Aorta (tissue), 5 donors: ENCODE results near the gene SCAPER. TPM values are rescaled to one million over a fixed set of nuclear protein-coding genes. Genes with fewer than 3 reads are reported as not detected.

Experiments
- ATAC-seq: fragments of 200-7000 bp; cut with Tn5 transposase; one replicate; pipeline ENCODE4 v1.9.1; 2022; ENCODE audit warnings: moderate library complexity; ENCODE audit not compliant: low FRiP score
- DNase-seq, 2 donors: peaks; one replicate each; pipeline ENCODE4 v3.0.0-alpha.2; 2020
- H3K27ac ChIP-seq, 2 donors: one replicate each; pipeline ENCODE4 v1.5.1; 2013; ENCODE audit warnings: low read length in 2 of 2, mild to moderate bottlenecking in 2 of 2, moderate library complexity in 2 of 2, control low read depth in 1 of 2, inconsistent platforms in 1 of 2, low read depth in 1 of 2
- H3K27me3 ChIP-seq, 2 donors: one replicate each; pipeline ENCODE4 v1.6.1; 2013; ENCODE audit warnings: control low read depth in 1 of 2, low read length in 1 of 2, mild to moderate bottlenecking in 1 of 2, moderate library complexity in 1 of 2; ENCODE audit not compliant: insufficient read depth in 2 of 2, control insufficient read depth in 1 of 2
- H3K36me3 ChIP-seq, 2 donors: one replicate each; pipeline ENCODE4 v1.6.1; 2013; ENCODE audit warnings: control low read depth in 1 of 2, low read length in 1 of 2, mild to moderate bottlenecking in 1 of 2; ENCODE audit not compliant: insufficient read depth in 2 of 2, control insufficient read depth in 1 of 2
- H3K4me1 ChIP-seq, 2 donors: one replicate each; pipeline ENCODE4 v1.6.1; 2013; ENCODE audit warnings: low read length in 2 of 2, control low read depth in 1 of 2, mild to moderate bottlenecking in 1 of 2, moderate library complexity in 1 of 2; ENCODE audit not compliant: insufficient read depth in 2 of 2, control insufficient read depth in 1 of 2
- H3K4me3 ChIP-seq, 2 donors: one replicate each; pipeline ENCODE4 v1.5.1; 2013; ENCODE audit warnings: low read length in 2 of 2, control low read depth in 1 of 2, mild to moderate bottlenecking in 1 of 2
- H3K9me3 ChIP-seq: one replicate; pipeline ENCODE4 v1.6.1; 2013; ENCODE audit warnings: mild to moderate bottlenecking, low read length; ENCODE audit not compliant: control insufficient read depth
- WGBS, 2 donors: extraction: QIAGEN DNeasy Blood & Tissue Kit; methylation state at CpG; one replicate each; pipeline ENCODE4 v1.1.7; 2013; 5-methylcytosine and 5-hydroxymethylcytosine counted together
- intact Hi-C, 2 donors: fragments of 100-400 bp; cut with DNase I; formaldehyde crosslinking; loops; one replicate each; pipeline versions ENCODE4 v1.14.2 to v1.15.0; 2022
- polyA plus RNA-seq, 2 donors: library from polyadenylated mRNA; stranded (reverse); fragments of 200-250 nt; gene quantifications; one replicate each; pipeline ENCODE4 v1.2.3, GENCODE V29; 2013
- total RNA-seq, 2 donors: library from RNA; stranded (reverse); fragmentation: NEBNext Ultra II Directional; extraction: Animal tissue kit (Norgen Biotek cat#: 25700); gene quantifications; one replicate each; pipeline ENCODE4 v1.2.1, GENCODE V29; 2021
- donor health status: healthy with polysubstance abuse.
- donor health status: Bipolar disorder and iron deficiency.
- donor health status: DM: no; HTN: no; CAD: no.
- donor health status: DM: no; HTN: no; CAD: no.
- donor health status: DM: yes; HTN: yes; CAD: no.

The SCAPER gene
- total and polyA plus RNA-seq, 4 donors: 11.9 to 44.3 (median 25.6) TPM

DNA sequence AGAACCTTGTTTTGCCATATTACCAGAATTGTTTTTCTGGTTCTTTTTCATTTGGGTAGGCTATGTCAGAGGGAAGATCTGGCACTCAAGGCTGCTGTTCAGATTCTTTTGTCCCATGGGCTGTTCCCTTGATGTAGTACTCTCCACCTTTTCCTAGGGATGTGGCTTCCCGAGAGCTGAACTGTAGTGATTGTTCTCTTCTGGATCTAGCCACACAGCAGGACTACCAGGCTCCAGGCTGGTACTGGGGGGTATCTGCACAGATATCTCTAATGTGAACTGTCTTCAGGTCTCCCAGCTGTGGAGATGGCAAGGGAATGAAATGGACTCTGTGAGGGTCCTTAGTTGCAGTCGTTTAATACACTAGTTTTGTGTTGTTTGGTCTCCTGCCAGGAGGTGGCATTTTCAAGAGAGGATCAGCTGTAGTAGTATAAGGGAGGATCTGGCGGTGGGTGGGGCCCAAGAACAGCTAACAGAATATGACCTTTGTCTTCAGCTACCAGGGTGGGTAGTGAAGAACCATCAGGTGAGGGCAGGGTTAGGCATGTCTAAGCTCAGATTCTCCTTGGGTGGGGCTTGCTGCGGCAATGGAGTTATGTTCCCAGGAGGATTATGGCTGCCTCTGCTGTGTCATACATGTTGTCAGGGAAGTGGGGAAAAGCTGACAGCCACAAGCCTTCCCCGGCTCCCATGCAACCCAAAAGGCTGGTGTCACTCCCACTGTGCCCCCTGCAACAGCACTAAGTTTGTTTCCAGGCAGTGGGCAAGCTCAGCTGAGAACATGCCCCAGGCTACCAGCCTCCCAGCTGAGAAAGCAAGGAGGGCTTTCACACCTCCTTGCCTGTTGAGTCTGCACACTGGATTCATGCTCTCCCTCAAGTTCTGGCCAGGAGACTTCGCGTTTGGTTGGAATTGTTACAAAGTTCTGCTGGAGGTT, 316.1 kb downstream of the SCAPER start:
- ATAC-seq: no peak

DNA sequence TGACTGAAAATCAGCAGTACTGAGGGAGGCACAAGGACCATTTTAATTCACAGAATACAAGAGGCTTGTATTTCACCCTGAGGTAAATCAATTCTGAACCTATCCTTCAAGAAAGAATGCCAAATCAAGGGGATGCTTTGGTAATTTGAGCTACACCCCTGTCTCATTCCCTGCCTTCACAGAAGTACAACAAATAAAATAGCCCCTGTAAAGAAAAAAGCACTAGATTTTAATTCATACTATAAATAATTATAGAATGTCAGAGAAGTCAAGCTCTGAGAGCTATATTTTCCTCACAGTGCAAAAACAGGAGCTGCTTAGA, 319.6 kb downstream of the SCAPER start:
- no peaks in the 10 kb centered on the region for H3K4me1 ChIP-seq
- H3K27ac ChIP-seq: no peak overlapping the region
- H3K27me3 ChIP-seq: no peaks in the 10 kb centered on the region
- DNase-seq (no peak), ATAC-seq (no peak)
- no peaks in the 10 kb centered on the region for H3K36me3 ChIP-seq
- intact Hi-C loops: no loop called here
- H3K9me3 ChIP-seq: peaks cover 1% of the 10 kb centered on the region
- no peak overlapping the region for H3K4me3 ChIP-seq

More for the DNA sequence above, 316.1 kb downstream of the SCAPER start:
- Histone ChIP-seq H3K27ac (no peak overlapping the region), H3K36me3 (no peaks in the 10 kb centered on the region), H3K4me1 (no peaks in the 10 kb centered on the region), H3K27me3 (no peaks in the 10 kb centered on the region), H3K9me3 (no peaks in the 10 kb centered on the region), H3K4me3 (no peak overlapping the region)
- WGBS, 2 donors: 79 to 80% methylated on average over 7 of the region's 7 CpGs
- intact Hi-C loops: no loop called here
- DNase-seq: peak in 1 of 2 donors; percentile 24

DNA sequence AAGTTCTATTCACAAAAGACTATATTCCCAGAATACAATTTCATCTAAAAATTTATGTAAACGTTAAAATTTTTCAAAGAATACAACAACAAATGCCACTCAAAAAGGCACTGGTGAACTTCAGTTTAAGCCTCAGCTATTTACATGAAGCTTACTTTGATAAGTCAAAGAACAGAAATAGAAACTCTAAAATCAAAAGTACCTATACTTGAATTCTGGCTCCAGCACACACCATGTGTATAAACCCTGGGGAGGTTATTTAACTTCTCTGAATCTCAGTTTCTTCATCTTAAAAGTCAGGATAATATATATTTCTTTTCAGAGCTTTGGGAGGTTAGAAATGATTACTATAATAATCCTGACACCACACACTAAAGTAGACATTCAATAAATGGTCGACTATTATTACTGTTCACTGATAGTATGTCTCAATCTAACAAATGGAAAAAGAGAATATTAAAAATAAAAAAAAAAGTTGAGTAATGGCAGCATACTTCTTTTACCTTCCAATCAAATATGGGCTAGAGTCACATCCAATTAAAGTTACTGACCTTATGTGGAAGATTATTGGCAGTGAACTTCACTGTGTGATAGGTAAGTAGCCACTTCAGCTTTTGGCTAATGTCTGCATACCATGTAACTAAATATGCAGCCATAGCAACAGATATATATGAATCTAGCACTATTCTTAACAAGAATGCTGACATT, 320.1 kb downstream of the SCAPER start:
- peaks cover 1% of the 10 kb centered on the region for H3K9me3 ChIP-seq
- ATAC-seq: no peak
- no peak overlapping the region for H3K27ac ChIP-seq
- H3K27me3 ChIP-seq: no peaks in the 10 kb centered on the region
- no peak overlapping the region for H3K4me3 ChIP-seq
- 60 to 69% methylated on average over 2 of the region's 2 CpGs for WGBS, 2 donors
- no peaks in the 10 kb centered on the region for H3K36me3 ChIP-seq
- no peaks in the 10 kb centered on the region for H3K4me1 ChIP-seq
- intact Hi-C loops: no loop called here
- DNase-seq: no peak

- intact Hi-C loops: no loop called here
- DNase-seq (no peak), ATAC-seq (no peak)
- Histone ChIP-seq H3K4me1 (peaks cover 0 to 2% of the 10 kb centered on the region in 2 donors), H3K27me3 (no peaks in the 10 kb centered on the region), H3K4me3 (no peak overlapping the region), H3K27ac (no peak overlapping the region), H3K9me3 (peaks cover 1% of the 10 kb centered on the region), H3K36me3 (no peaks in the 10 kb centered on the region)
- 77 to 78% methylated on average over 5 of the region's 5 CpGs for WGBS, 2 donors
These were observed 322.6 kb downstream of the SCAPER start for GRCh38 chr15:76582550-76582949.

DNA sequence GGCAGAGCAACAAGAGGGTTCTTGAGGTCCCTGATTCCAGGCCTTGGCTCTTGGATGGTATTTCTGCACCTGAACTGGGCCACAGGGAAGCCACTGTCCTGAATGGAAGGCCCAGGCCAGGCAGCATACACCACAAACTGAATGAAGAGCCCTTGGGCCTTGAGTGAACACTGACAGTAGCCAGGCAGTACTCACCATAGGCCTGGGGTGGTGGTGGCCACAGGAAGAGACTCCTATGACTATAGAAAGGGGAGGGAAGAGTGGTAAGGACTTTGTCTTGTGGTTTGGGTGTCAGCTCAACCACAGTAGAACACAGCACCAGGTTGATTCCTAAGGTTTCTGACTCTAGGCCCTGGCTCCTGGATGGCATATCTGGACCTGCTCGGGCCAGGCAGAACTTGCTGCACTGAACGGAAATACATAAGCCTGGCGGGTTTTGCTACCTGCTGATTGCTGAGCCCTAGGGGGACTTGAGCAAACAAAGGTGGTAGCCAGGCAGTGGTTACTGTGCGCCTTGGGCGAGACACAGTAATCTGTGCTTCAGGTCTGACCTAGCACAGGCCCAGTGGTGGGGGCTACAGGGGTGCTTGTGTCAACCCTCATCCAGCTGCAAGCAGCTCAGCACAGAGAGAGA, 327.1 kb downstream of the SCAPER start:
- ATAC-seq (no peak), DNase-seq (no peak)
- Histone ChIP-seq H3K36me3 (no peaks in the 10 kb centered on the region), H3K27ac (peak overlapping the region in 1 of 2 donors; percentile 17), H3K9me3 (peaks cover under 1% of the 10 kb centered on the region), H3K4me3 (no peak overlapping the region), H3K27me3 (no peaks in the 10 kb centered on the region), H3K4me1 (peaks cover 4 to 5% of the 10 kb centered on the region in 2 donors)
- 97 to 98% methylated on average over 5 of the region's 5 CpGs for WGBS, 2 donors
- intact Hi-C loops: no loop called here

DNA sequence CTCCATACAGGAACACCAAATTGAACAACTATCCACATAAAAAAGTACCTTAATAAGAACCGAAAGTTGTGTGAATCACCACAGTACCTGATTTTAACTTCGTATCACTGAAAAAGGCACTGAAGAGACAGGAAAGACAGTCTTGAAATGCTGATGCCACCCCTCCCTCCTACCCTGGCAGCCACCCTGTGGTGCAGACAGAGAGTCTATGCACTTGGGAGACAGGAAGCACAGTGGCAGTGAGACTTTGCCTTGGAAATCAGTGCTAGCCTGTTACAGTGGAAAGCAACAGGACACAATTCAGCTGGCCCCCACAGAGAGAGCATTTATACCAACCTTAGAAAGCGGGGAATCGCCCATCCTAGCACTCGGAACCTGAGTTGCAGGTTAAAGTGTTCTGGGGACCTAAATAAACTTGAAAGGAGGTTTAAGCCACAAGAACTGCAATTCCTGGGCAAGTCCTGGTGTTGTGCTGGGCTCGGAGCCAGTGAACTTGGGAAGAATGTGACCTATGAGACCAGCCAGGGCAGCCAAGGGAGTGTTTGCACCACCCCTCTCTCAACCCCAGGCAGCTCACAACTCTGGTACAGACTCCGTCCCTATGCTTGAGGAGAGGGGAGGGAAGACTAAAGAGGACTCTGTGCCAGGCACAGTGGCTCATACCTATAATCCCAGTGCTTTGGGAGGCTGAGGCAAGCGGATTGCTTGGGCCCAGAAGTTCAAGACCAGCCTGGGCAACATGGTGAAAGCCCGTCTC, 328.4 kb downstream of the SCAPER start:
- intact Hi-C loops: no loop called here
- Histone ChIP-seq H3K36me3 (no peaks in the 10 kb centered on the region), H3K4me3 (no peak overlapping the region), H3K27ac (peak overlapping the region in 1 of 2 donors; percentile 67), H3K27me3 (no peaks in the 10 kb centered on the region), H3K4me1 (peaks cover 6 to 8% of the 10 kb centered on the region in 2 donors), H3K9me3 (no peaks in the 10 kb centered on the region)
- ATAC-seq (peak; percentile 90), DNase-seq (peak; percentile 87 to 89)
- WGBS, 2 donors: 29% methylated on average over 9 of the region's 9 CpGs

DNA sequence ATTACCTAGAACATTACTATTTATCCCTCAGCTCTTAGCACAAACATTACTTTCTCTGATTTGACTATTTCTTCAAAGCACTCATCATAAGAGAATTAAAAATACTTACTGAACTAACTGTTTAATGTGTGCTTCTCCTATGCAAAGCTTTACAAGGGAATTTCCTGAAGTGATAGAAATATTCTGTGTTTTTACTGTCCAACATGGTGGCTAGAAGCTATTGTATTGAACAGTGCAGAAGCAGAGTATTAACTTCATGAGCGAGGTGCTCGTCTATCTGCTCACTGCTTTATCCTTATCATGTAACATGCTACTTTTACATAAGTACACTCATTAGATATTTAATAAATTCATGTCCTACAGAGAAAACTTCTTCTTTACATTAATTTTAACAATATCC, 329.5 kb downstream of the SCAPER start:
- ATAC-seq (no peak), DNase-seq (no peak)
- Histone ChIP-seq H3K4me3 (no peak overlapping the region), H3K36me3 (no peaks in the 10 kb centered on the region), H3K27me3 (no peaks in the 10 kb centered on the region), H3K9me3 (no peaks in the 10 kb centered on the region), H3K4me1 (peaks cover 6 to 8% of the 10 kb centered on the region in 2 donors), H3K27ac (no peak overlapping the region)
- WGBS, 2 donors: 98 to 100% methylated on average over 2 of the region's 2 CpGs
- intact Hi-C loops: no loop called here

GRCh38 chr15:76575274-76575673, 329.9 kb downstream of the SCAPER start:
- no peak overlapping the region for H3K4me3 ChIP-seq
- H3K4me1 ChIP-seq: peaks cover 6 to 8% of the 10 kb centered on the region in 2 donors
- 84 to 89% methylated on average over 1 of the region's 1 CpG for WGBS, 2 donors
- no peaks in the 10 kb centered on the region for H3K36me3 ChIP-seq
- H3K9me3 ChIP-seq: no peaks in the 10 kb centered on the region
- ATAC-seq (no peak), DNase-seq (no peak)
- intact Hi-C loops: no loop called here
- H3K27ac ChIP-seq: no peak overlapping the region
- H3K27me3 ChIP-seq: no peaks in the 10 kb centered on the region
